K562 (cell line): ENCODE measurements around the gene STOX1. TPM values are rescaled to one million over a fixed set of nuclear protein-coding genes. Genes with fewer than 3 reads are reported as not detected.

Experiments
- ATAC-seq: fragments of 200-7000 bp; cut with Tn5 transposase; 3 replicates; pipeline ENCODE4 v1.9.1; 2020; ENCODE audit warnings: moderate library complexity
- BruUV-seq: library from RNA; stranded (reverse); fragments of 400-500 nt; replicated peaks from 2 replicates; lab custom pipeline; 2021; lab: Mats Ljungman, UMichigan
- CTCF ChIA-PET: fragments of 300-600 bp; formaldehyde crosslinking; extraction: SDS; loops from one replicate; lab custom pipeline; 2021; ENCODE audit warnings: low intra/inter-chr PET ratio; lab: Yijun Ruan, JAX
- POLR2A ChIA-PET: fragments of 300-600, 350-650 bp; sonication (Branson Sonifier 250); formaldehyde crosslinking; extraction: SDS; loops from one replicate; lab custom pipeline; 2021; ENCODE audit warnings: antibody characterized with exemption, inconsistent platforms; lab: Yijun Ruan, JAX
- DNase-seq, 4 experiments: peaks; one replicate each; pipeline versions ENCODE4 v3.0.0 to v3.0.0-alpha.2; 2011 to 2018; ENCODE audit warnings: low spot score in 3 of 4, mixed read lengths in 3 of 4; ENCODE audit errors: extremely low read depth in 1 of 4
- FAIRE-seq: peaks from 2 replicates; lab custom pipeline; 2011; peaks lifted over from hg19 to GRCh38; lab: Jason Lieb, UNC
- H2AFZ ChIP-seq: 2 replicates; pipeline ENCODE4 v1.6.0; 2011; ENCODE audit warnings: low read depth, low read length, control low read depth, inconsistent platforms
- H3K27ac ChIP-seq: fragments of 200-600 bp; 3 replicates; pipeline ENCODE4 v1.8.0; 2011; ENCODE audit warnings: low read depth, mild to moderate bottlenecking, control low read depth, inconsistent platforms, low read length, moderate library complexity, mixed read lengths; ENCODE audit errors: extremely low read depth
- H3K27me3 ChIP-seq, 2 experiments: fragments of 300-600 bp in 1 of 2; 2 replicates in 1 of 2; 3 replicates in 1 of 2; pipeline versions ENCODE4 v1.6.0 to v1.8.0; 2011; ENCODE audit warnings: inconsistent platforms in 2 of 2, low read length in 2 of 2, mild to moderate bottlenecking in 1 of 2, mixed read lengths in 1 of 2, moderate library complexity in 1 of 2; ENCODE audit not compliant: control insufficient read depth in 2 of 2, insufficient read depth in 2 of 2
- H3K36me3 ChIP-seq: fragments of 300-600 bp; 3 replicates; pipeline ENCODE4 v1.8.0; 2011; ENCODE audit warnings: mild to moderate bottlenecking, low read length, inconsistent platforms; ENCODE audit not compliant: control insufficient read depth, insufficient read depth
- H3K4me1 ChIP-seq, 2 experiments: fragments of 200-600 bp in 1 of 2; replicated peaks in 1 of 2; 2 replicates in 1 of 2; 3 replicates in 1 of 2; pipeline versions ENCODE4 v1.5.1 to v1.8.0; 2011; ENCODE audit warnings: inconsistent platforms in 2 of 2, low read length in 2 of 2, mild to moderate bottlenecking in 1 of 2, mixed read lengths in 1 of 2, moderate library complexity in 1 of 2; ENCODE audit not compliant: control insufficient read depth in 2 of 2, insufficient read depth in 2 of 2
- H3K4me2 ChIP-seq: 2 replicates; pipeline ENCODE4 v1.6.1; 2011; ENCODE audit warnings: low read length, control low read depth, inconsistent platforms, mixed read lengths; ENCODE audit not compliant: insufficient read depth
- H3K4me3 ChIP-seq: fragments of 200-600 bp; sonication (generic), shearing (Covaris generic); 2 replicates; pipeline ENCODE4 v1.5.1; 2016; ENCODE audit warnings: control low read depth, inconsistent platforms
- H3K79me2 ChIP-seq: fragments of 200-600 bp; 3 replicates; pipeline ENCODE4 v1.8.0; 2011; ENCODE audit warnings: low read length, inconsistent platforms; ENCODE audit not compliant: control insufficient read depth, insufficient read depth
- H3K9ac ChIP-seq, 2 experiments: 2 replicates each; pipeline versions ENCODE4 v1.6.0 to v1.6.1; 2011; ENCODE audit warnings: low read depth in 2 of 2, low read length in 2 of 2, control low read depth in 1 of 2, inconsistent platforms in 1 of 2, mild to moderate bottlenecking in 1 of 2, mixed read lengths in 1 of 2; ENCODE audit not compliant: insufficient read depth in 1 of 2
- H3K9me1 ChIP-seq: one replicate; pipeline ENCODE4 v1.6.0; 2011; ENCODE audit warnings: inconsistent platforms, mild to moderate bottlenecking, low read length, moderate library complexity; ENCODE audit not compliant: control insufficient read depth, insufficient read depth
- H3K9me3 ChIP-seq: replicated peaks from 2 replicates; pipeline ENCODE4 v1.5.1; 2011; ENCODE audit warnings: low read depth, low read length, inconsistent platforms; ENCODE audit not compliant: control insufficient read depth, insufficient read depth
- H4K20me1 ChIP-seq: replicated peaks from 2 replicates; pipeline ENCODE4 v1.6.1; 2011; ENCODE audit warnings: low read length, inconsistent platforms, mixed read lengths; ENCODE audit not compliant: control insufficient read depth, insufficient read depth
- BRD4 ChIP-seq: fragments of 200-600 bp; sonication (generic); IDR thresholded peaks from 2 replicates; pipeline ENCODE4 v1.6.1; 2017; ENCODE audit warnings: inconsistent platforms
- CBFA2T2 ChIP-seq: fragments of 450-650 bp; conservative IDR thresholded peaks from 2 replicates; pipeline ENCODE4 v1.6.1; 2017; ENCODE audit warnings: mild to moderate bottlenecking
- CEBPB ChIP-seq: fragments of 450-650 bp; IDR thresholded peaks from 2 replicates; pipeline ENCODE4 v1.6.1; 2016; ENCODE audit warnings: missing genetic modification characterization, missing compliant biosample characterization
- CHCHD3 ChIP-seq: fragments of 250-450 bp; sonication (Bioruptor Pico); IDR thresholded peaks from 2 replicates; pipeline ENCODE4 v2.1.2; 2022; ENCODE audit warnings: mild to moderate bottlenecking
- ELK1 ChIP-seq: sonication (generic); formaldehyde crosslinking; IDR thresholded peaks from 2 replicates; pipeline ENCODE4 v1.8.1; 2022; ENCODE audit warnings: missing genetic modification reagents
- IRF9 ChIP-seq: fragments of 450-650 bp; IDR thresholded peaks from 2 replicates; pipeline ENCODE4 v1.6.1; 2016; ENCODE audit warnings: missing biosample characterization, missing genetic modification characterization
- KHSRP ChIP-seq: fragments of 450-650 bp; IDR thresholded peaks from 2 replicates; pipeline ENCODE4 v1.6.1; 2017
- PHF21A ChIP-seq: fragments of 450-650 bp; IDR thresholded peaks from 2 replicates; pipeline ENCODE4 v1.6.1; 2017; ENCODE audit warnings: low read depth, borderline replicate concordance
- RAD51 ChIP-seq: fragments of 450-650 bp; IDR thresholded peaks from 2 replicates; pipeline ENCODE4 v1.7.1; 2016; ENCODE audit warnings: low read depth, mild to moderate bottlenecking, borderline replicate concordance
- THRAP3 ChIP-seq: fragments of 450-650 bp; IDR thresholded peaks from 2 replicates; pipeline ENCODE4 v1.6.1; 2016; ENCODE audit warnings: mild to moderate bottlenecking, inconsistent platforms, borderline replicate concordance
- ZBED1 ChIP-seq: IDR thresholded peaks from 2 replicates; pipeline ENCODE4 v1.6.1; 2014
- ZNF280B ChIP-seq: fragments of 250-450 bp; sonication (Bioruptor Pico); IDR thresholded peaks from 2 replicates; pipeline ENCODE4 v1.5.1; 2021; ENCODE audit warnings: mild to moderate bottlenecking
- ZNF354B ChIP-seq: fragments of 250-450 bp; sonication (Bioruptor Pico); IDR thresholded peaks from 2 replicates; pipeline ENCODE4 v1.4.0; 2020
- WGBS: fragments of 100-300 bp; shearing (Covaris generic); methylation state at CpG from one replicate; pipeline ENCODE4 v1.1.6; 2016; ENCODE audit warnings: low coverage, mixed read lengths; ENCODE audit not compliant: insufficient coverage; ENCODE audit errors: missing lambda C conversion rate; 5-methylcytosine and 5-hydroxymethylcytosine counted together
- in situ Hi-C: fragments of 300-500 bp; cut with MboI; formaldehyde crosslinking; loops from 4 replicates; pipeline ENCODE4 v1.15.0; 2018; ENCODE audit warnings: inconsistent platforms, mixed read lengths
- intact Hi-C: fragments of 100-400 bp; cut with micrococcal nuclease; formaldehyde crosslinking; loops from 2 replicates; pipeline ENCODE4 v1.14.2; 2022
- polyA plus RNA-seq, 8 experiments: library from polyadenylated mRNA; depleted of rRNA in 4 of 8; stranded (reverse) in 5 of 8; unstranded in 3 of 8; fragments of >200 nt; fragmentation: Nextera tagmentation in 2 of 8; fragmentation: Illumina TruSeq in 1 of 8; extraction: Ambion mirVana in 2 of 8; extraction: Trizol in 1 of 8; gene quantifications; 2 replicates each; pipeline versions ENCODE4 v1.2.1 to v1.2.3, GENCODE V29; 2011 to 2014; ENCODE audit warnings: inconsistent platforms in 1 of 8, missing spikeins in 1 of 8
- total RNA-seq, 7 experiments: library from RNA; depleted of rRNA in 6 of 7; stranded (reverse); fragments of >200 nt in 6 of 7; fragmentation: Illumina TruSeq in 2 of 7; extraction: Trizol in 2 of 7; gene quantifications; 2 replicates each; pipeline versions ENCODE4 v1.2.1 to v1.2.3, GENCODE V29; 2011 to 2021; ENCODE audit warnings: low replicate concordance in 1 of 7

Gene STOX1
- total and polyA plus RNA-seq, 9 of the 15 experiments (the other 6 are each of a cell fraction or from before 2014, with no cell fraction given), result 0.09 to 0.87 (median 0.29) TPM

- H3K4me2 ChIP-seq, result no peak overlapping the region
- no peaks in the 10 kb centered on the region for H3K36me3 ChIP-seq
- DNase-seq, result no peak
- H2AFZ ChIP-seq, result no peak overlapping the region
- H4K20me1 ChIP-seq, result no peaks in the 10 kb centered on the region
- no TSS peak for BruUV-seq
- ChIA-PET POLR2A (interaction anchor here (0.6 kb wide), 1 partner anchor 15 kb away, joined by 3 read pairs; no protein-coding TSS in a partner anchor), CTCF (no interaction called here)
- no peak for TF ChIP-seq ZBED1
- TF ChIP-seq RAD51, result no peak
- TF ChIP-seq ELK1 (CRISPR knock-in tag), result no peak
- TF ChIP-seq KHSRP, result no peak
- TF ChIP-seq, all 486 proteins: peak for 0
- H3K9ac ChIP-seq, result no peak overlapping the region
- H3K9me3 ChIP-seq, result no peaks in the 10 kb centered on the region
- 25% methylated on average over 4 of the region's 4 CpGs for WGBS
- H3K27me3 ChIP-seq, result no peaks in the 10 kb centered on the region
- H3K4me1 ChIP-seq, result no peaks in the 10 kb centered on the region
- in situ Hi-C loops (no loop called here), intact Hi-C loops (no loop called here)
- H3K4me3 ChIP-seq, result no peak overlapping the region
- ATAC-seq (no peak; the same call in 2 of the 3 replicates), FAIRE-seq (no peak)
- H3K79me2 ChIP-seq, result no peaks in the 10 kb centered on the region
- H3K9me1 ChIP-seq, result no peaks in the 10 kb centered on the region
- H3K27ac ChIP-seq, result no peak overlapping the region
Observed at GRCh38 chr10:68880181-68880580, 52.9 kb downstream of the STOX1 start.

GRCh38 chr10:68895041-68895440, 67.7 kb downstream of the STOX1 start:
- Histone ChIP-seq H3K9me1 (no peaks in the 10 kb centered on the region), H3K27ac (no peak overlapping the region), H3K27me3 (no peaks in the 10 kb centered on the region), H3K9me3 (no peaks in the 10 kb centered on the region), H3K79me2 (no peaks in the 10 kb centered on the region), H3K4me2 (no peak overlapping the region), H4K20me1 (no peaks in the 10 kb centered on the region), H3K36me3 (no peaks in the 10 kb centered on the region), H2AFZ (no peak overlapping the region), H3K4me3 (no peak overlapping the region), H3K4me1 (peaks cover 0 to under 1% of the 10 kb centered on the region in 2 experiments; a peak in 1 of 5 replicates), H3K9ac (no peak overlapping the region)
- no TSS peak for BruUV-seq
- in situ Hi-C loops (loop anchor here (10.0 kb wide), 1 partner anchor 680 kb away; no protein-coding TSS in a partner anchor), intact Hi-C loops (loop anchor here (5.0 to 10.0 kb wide), 4 partner anchors 63 to 1108 kb away; no protein-coding TSS in a partner anchor)
- 74% methylated on average over 2 of the region's 2 CpGs for WGBS
- CTCF ChIA-PET, result no interaction called here
- ATAC-seq (no peak), FAIRE-seq (no peak), DNase-seq (no peak)
- POLR2A ChIA-PET, result interaction anchor here (0.7 to 1.2 kb wide), 2 partner anchors 15 to 189 kb away, joined by 3 to 4 read pairs; no protein-coding TSS in a partner anchor
- TF ChIP-seq ZNF280B (CRISPR knock-in tag) (no peak), PHF21A (no peak), THRAP3 (no peak), ZNF354B (CRISPR knock-in tag) (no peak), IRF9 (0 out of 2 replicates have a peak, but pooled peaks have one; percentile 10), CHCHD3 (no peak), CEBPB (peak; percentile 97), CBFA2T2 (no peak), BRD4 (no peak)
